IMR-90 (cell line): ENCODE measurements around the gene HORMAD2. TPM values are rescaled to one million over a fixed set of nuclear protein-coding genes. Genes with fewer than 3 reads are reported as not detected.
A peak's percentile ranks its signal among the peaks of the same experiment; 100 is the strongest.

Experiments used
- ATAC-seq: fragments of 200-7000 bp; cut with Tn5 transposase; 2 replicates; pipeline ENCODE4 v1.9.1; 2020; ENCODE audit warnings: low read depth, mild to moderate bottlenecking, moderate library complexity
- BruUV-seq: library from RNA; stranded (reverse); fragments of 400-500 nt; replicated peaks from 2 replicates; lab custom pipeline; 2021; lab: Mats Ljungman, UMichigan
- CTCF ChIA-PET: fragments of 300-600 bp; formaldehyde crosslinking; extraction: SDS; loops from one replicate; lab custom pipeline; 2021; ENCODE audit warnings: antibody characterized with exemption; lab: Yijun Ruan, JAX
- POLR2A ChIA-PET: fragments of 300-600 bp; sonication (Branson Sonifier 250); formaldehyde crosslinking; loops from one replicate; lab custom pipeline; 2022; ENCODE audit warnings: antibody characterized with exemption; ENCODE audit not compliant: unreplicated experiment; lab: Charles Lee
- DNase-seq: peaks from one replicate; pipeline ENCODE4 v3.0.0; 2013
- H2AFZ ChIP-seq: replicated peaks from 2 replicates; pipeline ENCODE3; 2013; ENCODE audit warnings: low read length, mild to moderate bottlenecking; ENCODE audit not compliant: poor library complexity
- H2AK5ac ChIP-seq: 2 replicates; pipeline ENCODE4 v1.6.1; 2013; ENCODE audit warnings: low read depth, low read length, inconsistent platforms
- H2AK9ac ChIP-seq: replicated peaks from 2 replicates; pipeline ENCODE3; 2013; ENCODE audit warnings: mild to moderate bottlenecking, low read depth, low read length, moderate library complexity; ENCODE audit not compliant: poor library complexity
- H2BK120ac ChIP-seq: 2 replicates; pipeline ENCODE4 v1.6.1; 2013; ENCODE audit warnings: low read depth, low read length, inconsistent platforms
- H2BK15ac ChIP-seq: 3 replicates; pipeline ENCODE4 v1.6.1; 2013; ENCODE audit warnings: low read depth, low read length, inconsistent platforms
- H2BK20ac ChIP-seq: 2 replicates; pipeline ENCODE4 v1.6.1; 2013; ENCODE audit warnings: low read depth, mild to moderate bottlenecking, inconsistent platforms, low read length, moderate library complexity
- H2BK5ac ChIP-seq: 2 replicates; pipeline ENCODE4 v1.6.1; 2013; ENCODE audit warnings: mild to moderate bottlenecking, low read depth, low read length, inconsistent platforms; ENCODE audit not compliant: poor library complexity, severe bottlenecking
- H3K14ac ChIP-seq: replicated peaks from 2 replicates; pipeline ENCODE4 v1.6.1; 2013; ENCODE audit warnings: low read depth, low read length, inconsistent platforms
- H3K18ac ChIP-seq: 2 replicates; pipeline ENCODE4 v1.6.1; 2013; ENCODE audit warnings: low read depth, low read length, control low read depth
- H3K23ac ChIP-seq: 2 replicates; pipeline ENCODE4 v1.6.1; 2013; ENCODE audit warnings: low read depth, low read length, inconsistent platforms
- H3K27ac ChIP-seq: 2 replicates; pipeline ENCODE4 v1.5.1; 2013; ENCODE audit warnings: mild to moderate bottlenecking, control low read depth, low read length; ENCODE audit not compliant: insufficient read depth
- H3K27me3 ChIP-seq: 2 replicates; pipeline ENCODE4 v1.6.1; 2013; ENCODE audit warnings: low read length; ENCODE audit not compliant: control insufficient read depth, insufficient read depth
- H3K36me3 ChIP-seq: 2 replicates; pipeline ENCODE4 v1.6.1; 2013; ENCODE audit warnings: low read length, mixed read lengths; ENCODE audit not compliant: control insufficient read depth, insufficient read depth
- H3K4ac ChIP-seq: 2 replicates; pipeline ENCODE4 v1.6.1; 2013; ENCODE audit warnings: low read depth, low read length, inconsistent platforms
- H3K4me1 ChIP-seq: 2 replicates; pipeline ENCODE4 v1.6.1; 2013; ENCODE audit warnings: low read length, mixed read lengths; ENCODE audit not compliant: control insufficient read depth, insufficient read depth
- H3K4me2 ChIP-seq: 2 replicates; pipeline ENCODE4 v1.6.1; 2013; ENCODE audit warnings: low read depth, mild to moderate bottlenecking, control low read depth, low read length, moderate library complexity
- H3K4me3 ChIP-seq: 2 replicates; pipeline ENCODE4 v1.5.1; 2013; ENCODE audit warnings: low read depth, mild to moderate bottlenecking, control low read depth, low read length, moderate library complexity; ENCODE audit not compliant: insufficient read depth
- H3K56ac ChIP-seq: 2 replicates; pipeline ENCODE4 v1.6.1; 2013; ENCODE audit warnings: low read length, inconsistent platforms; ENCODE audit not compliant: insufficient read depth; ENCODE audit errors: extremely low read depth
- H3K79me1 ChIP-seq, 2 experiments: 2 replicates each; pipeline ENCODE4 v1.6.1; 2013; ENCODE audit warnings: low read length in 2 of 2, inconsistent platforms in 1 of 2, low read depth in 1 of 2
- H3K9ac ChIP-seq: 2 replicates; pipeline ENCODE4 v1.6.1; 2013; ENCODE audit warnings: low read depth, low read length, control low read depth
- H3K9me1 ChIP-seq: 2 replicates; pipeline ENCODE4 v1.6.1; 2013; ENCODE audit warnings: low read length, inconsistent platforms; ENCODE audit not compliant: insufficient read depth
- H3K9me3 ChIP-seq: 2 replicates; pipeline ENCODE4 v1.6.1; 2013; ENCODE audit warnings: low read length; ENCODE audit not compliant: control insufficient read depth, insufficient read depth
- H4K20me1 ChIP-seq: 2 replicates; pipeline ENCODE4 v1.6.1; 2013; ENCODE audit warnings: low read length, inconsistent platforms; ENCODE audit not compliant: insufficient read depth
- H4K5ac ChIP-seq: 2 replicates; pipeline ENCODE4 v1.6.1; 2013; ENCODE audit warnings: mild to moderate bottlenecking, low read depth, low read length, control low read depth
- H4K8ac ChIP-seq, 2 experiments: 2 replicates each; pipeline ENCODE4 v1.6.1; 2013; ENCODE audit warnings: low read depth in 2 of 2, low read length in 2 of 2, control low read depth in 1 of 2, inconsistent platforms in 1 of 2
- H4K91ac ChIP-seq: 2 replicates; pipeline ENCODE4 v1.6.1; 2013; ENCODE audit warnings: low read depth, low read length, inconsistent platforms; ENCODE audit not compliant: insufficient read depth
- BHLHE40 ChIP-seq: fragments of 150-350 bp; IDR thresholded peaks from 2 replicates; pipeline ENCODE4 v1.6.1; 2016; ENCODE audit warnings: mild to moderate bottlenecking, low read depth, low read length
- CEBPB ChIP-seq: IDR thresholded peaks from 2 replicates; pipeline ENCODE4 v1.6.1; 2012; ENCODE audit warnings: low read depth, low read length, improper control_type of control experiment
- CHD1 ChIP-seq: IDR thresholded peaks from 2 replicates; pipeline ENCODE4 v1.6.1; 2012; ENCODE audit warnings: low read depth, low read length, improper control_type of control experiment
- CTCF ChIP-seq: conservative IDR thresholded peaks from 2 replicates; pipeline ENCODE4 v1.5.1; 2012; ENCODE audit warnings: mild to moderate bottlenecking, low read depth, low read length, improper control_type of control experiment
- ELK1 ChIP-seq: fragments of 150-350 bp; IDR thresholded peaks from 2 replicates; pipeline ENCODE4 v1.6.1; 2016; ENCODE audit warnings: low read depth, mild to moderate bottlenecking, low read length, moderate library complexity, borderline replicate concordance
- FOS ChIP-seq: fragments of 150-350 bp; IDR thresholded peaks from 2 replicates; pipeline ENCODE4 v1.6.1; 2016; ENCODE audit warnings: low read depth, low read length
- MAFK ChIP-seq: IDR thresholded peaks from 2 replicates; pipeline ENCODE4 v1.6.1; 2012; ENCODE audit warnings: low read depth, low read length, improper control_type of control experiment
- MAZ ChIP-seq: IDR thresholded peaks from 2 replicates; pipeline ENCODE4 v1.6.1; 2012; ENCODE audit warnings: low read depth, mild to moderate bottlenecking, low read length, improper control_type of control experiment, moderate library complexity, borderline replicate concordance
- MXI1 ChIP-seq: IDR thresholded peaks from 2 replicates; pipeline ENCODE4 v1.6.1; 2012; ENCODE audit warnings: low read depth, mild to moderate bottlenecking, low read length, moderate library complexity, borderline replicate concordance
- NFE2L2 ChIP-seq: fragments of 150-350 bp; IDR thresholded peaks from 2 replicates; pipeline ENCODE4 v1.6.1; 2016; ENCODE audit warnings: low read depth, mild to moderate bottlenecking, low read length
- POLR2A ChIP-seq: IDR thresholded peaks from 2 replicates; pipeline ENCODE4 v1.6.1; 2012; ENCODE audit warnings: mild to moderate bottlenecking, low read depth, low read length
- RAD21 ChIP-seq: IDR thresholded peaks from 2 replicates; pipeline ENCODE4 v1.6.1; 2012; ENCODE audit warnings: low read length, improper control_type of control experiment
- RCOR1 ChIP-seq: IDR thresholded peaks from 2 replicates; pipeline ENCODE4 v1.6.1; 2012; ENCODE audit warnings: mild to moderate bottlenecking, low read length, improper control_type of control experiment; ENCODE audit not compliant: insufficient replicate concordance
- RFX5 ChIP-seq: IDR thresholded peaks from 2 replicates; pipeline ENCODE4 v1.8.0; 2012; ENCODE audit warnings: low read depth, mild to moderate bottlenecking, low read length, moderate library complexity
- SMC3 ChIP-seq: fragments of 150-350 bp; IDR thresholded peaks from 2 replicates; pipeline ENCODE4 v1.6.1; 2016; ENCODE audit warnings: low read depth, mild to moderate bottlenecking, antibody characterized with exemption, low read length, moderate library complexity
- USF2 ChIP-seq: fragments of 150-350 bp; IDR thresholded peaks from 2 replicates; pipeline ENCODE4 v1.6.1; 2017; ENCODE audit warnings: mild to moderate bottlenecking, antibody characterized with exemption, low read length, low read depth
- WGBS, 2 experiments: methylation state at CpG; one replicate each; pipeline versions ENCODE4 v1.1.5 to v1.1.7; 2013; ENCODE audit warnings: missing lambda C conversion rate in 2 of 2; ENCODE audit not compliant: insufficient read length in 1 of 2; ENCODE audit errors: extremely low coverage in 2 of 2; 5-methylcytosine and 5-hydroxymethylcytosine counted together
- dilution Hi-C: fragments of 300-500 bp; cut with HindIII; formaldehyde crosslinking; loops from one replicate; pipeline ENCODE4 v1.14.3; 2018; ENCODE audit warnings: low sequenced_read_pairs; ENCODE audit not compliant: unreplicated experiment
- in situ Hi-C: fragments of 300-500 bp; cut with MboI; formaldehyde crosslinking; loops from 3 replicates; pipeline ENCODE4 v1.14.3; 2019; ENCODE audit warnings: low sequenced_read_pairs, inconsistent platforms, mixed read lengths
- intact Hi-C: fragments of 100-400 bp; cut with micrococcal nuclease; formaldehyde crosslinking; loops from 2 replicates; pipeline ENCODE4 v1.10.0; 2022
- polyA plus RNA-seq, 3 experiments: library from polyadenylated mRNA; depleted of rRNA; stranded (reverse); fragments of >200 nt; gene quantifications; 2 replicates each; pipeline ENCODE4 v1.2.3, GENCODE V29; 2012; ENCODE audit warnings: low replicate concordance in 1 of 3
- total RNA-seq: library from RNA; depleted of rRNA; stranded (reverse); fragments of >200 nt; gene quantifications from 2 replicates; pipeline ENCODE4 v1.2.3, GENCODE V29; 2012

Gene HORMAD2
- total and polyA plus RNA-seq, 2 of the 4 experiments (the other 2 are of a cell fraction): not detected

GRCh38 chr22:30038219-30038618 lies 42.0 kb upstream of the HORMAD2 start:
- H2BK5ac ChIP-seq: no peak overlapping the region
- H3K4ac ChIP-seq: no peak overlapping the region
- H4K20me1 ChIP-seq: no peaks in the 10 kb centered on the region
- ATAC-seq (peak; percentile 12; the same call in 1 of the 2 replicates), DNase-seq (peak; percentile 71)
- intact Hi-C loops (no loop called here), in situ Hi-C loops (no loop called here), dilution Hi-C loops (loop anchor here (25.0 kb wide), 1 partner anchor 351 kb away; no protein-coding TSS in a partner anchor)
- no peaks in the 10 kb centered on the region for H3K9me3 ChIP-seq
- no peak overlapping the region for H3K23ac ChIP-seq
- H4K8ac ChIP-seq: no peak overlapping the region
- peaks cover 5% of the 10 kb centered on the region for H3K4me1 ChIP-seq
- H3K27ac ChIP-seq: no peak overlapping the region
- H2BK15ac ChIP-seq: no peak overlapping the region
- H2AK5ac ChIP-seq: no peak overlapping the region
- H3K14ac ChIP-seq: 0 out of 2 replicates have a peak overlapping the region, but pooled peaks have one; percentile 34
- H3K9me1 ChIP-seq: peaks cover 14% of the 10 kb centered on the region
- ChIA-PET CTCF (no interaction called here), POLR2A (no interaction called here)
- no peak overlapping the region for H3K4me2 ChIP-seq
- no peaks in the 10 kb centered on the region for H3K79me1 ChIP-seq
- H4K91ac ChIP-seq: no peak overlapping the region
- H3K18ac ChIP-seq: no peak overlapping the region
- 81% methylated on average over 2 of the region's 3 CpGs; no CpG with 5 or more reads in 1 of the 2 experiments for WGBS, 2 experiments
- no peaks in the 10 kb centered on the region for H3K36me3 ChIP-seq
- no peak overlapping the region for H4K5ac ChIP-seq
- no peaks in the 10 kb centered on the region for H3K27me3 ChIP-seq
- no peak overlapping the region for H2AK9ac ChIP-seq
- no peak overlapping the region for H3K56ac ChIP-seq
- BruUV-seq: no TSS peak
- H2AFZ ChIP-seq: no peak overlapping the region
- TF ChIP-seq MXI1: no peak
- TF ChIP-seq BHLHE40: no peak
- no peak for TF ChIP-seq SMC3
- no peak for TF ChIP-seq ELK1
- TF ChIP-seq RFX5: no peak
- no peak for TF ChIP-seq RCOR1
- no peak for TF ChIP-seq MAZ
- no peak for TF ChIP-seq RAD21
- TF ChIP-seq MAFK: no peak
- TF ChIP-seq USF2: no peak
- no peak for TF ChIP-seq CEBPB
- TF ChIP-seq CHD1: no peak
- no peak for TF ChIP-seq NFE2L2
- no peak for TF ChIP-seq FOS
- TF ChIP-seq POLR2A: no peak
- TF ChIP-seq CTCF: no peak
- H2BK20ac ChIP-seq: no peak overlapping the region
- no peak overlapping the region for H2BK120ac ChIP-seq
- no peak overlapping the region for H3K9ac ChIP-seq
- H3K4me3 ChIP-seq: no peak overlapping the region
